Measurements from ENCODE around the gene CADPS2. TPM values are rescaled to one million over a fixed set of nuclear protein-coding genes. Genes with fewer than 3 reads are reported as not detected.

The CADPS2 gene
- total and polyA plus RNA-seq, 10 of the 15 experiments (the other 5 are each of a cell fraction or from before 2014, with no cell fraction given), result 0.05 to 7.5 (median 0.25) TPM

DNA sequence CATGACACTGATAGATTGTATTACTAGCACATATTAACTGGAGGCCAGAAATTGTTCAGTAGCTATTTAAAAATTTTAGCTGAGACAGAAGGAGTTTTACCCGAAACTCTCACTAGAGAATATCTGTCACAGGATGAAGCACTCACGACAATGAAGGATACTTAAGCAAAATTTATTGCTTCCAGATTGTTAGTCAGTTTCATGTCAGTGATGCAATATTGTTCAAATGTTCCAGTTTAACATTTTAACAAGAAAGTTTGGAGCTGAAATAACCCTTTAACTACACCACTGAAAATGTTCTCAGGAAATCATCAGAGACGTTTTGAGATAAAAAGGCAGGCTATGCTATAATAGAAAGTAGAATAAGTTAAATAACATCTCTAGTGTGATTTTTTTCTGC lies 15.0 kb upstream of the CADPS2 start (continued):
- TF ChIP-seq, protein P1, sequence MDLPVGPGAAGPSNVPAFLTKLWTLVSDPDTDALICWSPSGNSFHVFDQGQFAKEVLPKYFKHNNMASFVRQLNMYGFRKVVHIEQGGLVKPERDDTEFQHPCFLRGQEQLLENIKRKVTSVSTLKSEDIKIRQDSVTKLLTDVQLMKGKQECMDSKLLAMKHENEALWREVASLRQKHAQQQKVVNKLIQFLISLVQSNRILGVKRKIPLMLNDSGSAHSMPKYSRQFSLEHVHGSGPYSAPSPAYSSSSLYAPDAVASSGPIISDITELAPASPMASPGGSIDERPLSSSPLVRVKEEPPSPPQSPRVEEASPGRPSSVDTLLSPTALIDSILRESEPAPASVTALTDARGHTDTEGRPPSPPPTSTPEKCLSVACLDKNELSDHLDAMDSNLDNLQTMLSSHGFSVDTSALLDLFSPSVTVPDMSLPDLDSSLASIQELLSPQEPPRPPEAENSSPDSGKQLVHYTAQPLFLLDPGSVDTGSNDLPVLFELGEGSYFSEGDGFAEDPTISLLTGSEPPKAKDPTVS (IDR thresholded peaks at IDR 0.05; ENCODE audit: low read depth, low read length), result no peak
- TF ChIP-seq, protein P2, sequence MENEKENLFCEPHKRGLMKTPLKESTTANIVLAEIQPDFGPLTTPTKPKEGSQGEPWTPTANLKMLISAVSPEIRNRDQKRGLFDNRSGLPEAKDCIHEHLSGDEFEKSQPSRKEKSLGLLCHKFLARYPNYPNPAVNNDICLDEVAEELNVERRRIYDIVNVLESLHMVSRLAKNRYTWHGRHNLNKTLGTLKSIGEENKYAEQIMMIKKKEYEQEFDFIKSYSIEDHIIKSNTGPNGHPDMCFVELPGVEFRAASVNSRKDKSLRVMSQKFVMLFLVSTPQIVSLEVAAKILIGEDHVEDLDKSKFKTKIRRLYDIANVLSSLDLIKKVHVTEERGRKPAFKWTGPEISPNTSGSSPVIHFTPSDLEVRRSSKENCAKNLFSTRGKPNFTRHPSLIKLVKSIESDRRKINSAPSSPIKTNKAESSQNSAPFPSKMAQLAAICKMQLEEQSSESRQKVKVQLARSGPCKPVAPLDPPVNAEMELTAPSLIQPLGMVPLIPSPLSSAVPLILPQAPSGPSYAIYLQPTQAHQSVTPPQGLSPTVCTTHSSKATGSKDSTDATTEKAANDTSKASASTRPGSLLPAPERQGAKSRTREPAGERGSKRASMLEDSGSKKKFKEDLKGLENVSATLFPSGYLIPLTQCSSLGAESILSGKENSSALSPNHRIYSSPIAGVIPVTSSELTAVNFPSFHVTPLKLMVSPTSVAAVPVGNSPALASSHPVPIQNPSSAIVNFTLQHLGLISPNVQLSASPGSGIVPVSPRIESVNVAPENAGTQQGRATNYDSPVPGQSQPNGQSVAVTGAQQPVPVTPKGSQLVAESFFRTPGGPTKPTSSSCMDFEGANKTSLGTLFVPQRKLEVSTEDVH (IDR thresholded peaks at IDR 0.05; ENCODE audit: low read depth, partially characterized antibody), result no peak

DNA sequence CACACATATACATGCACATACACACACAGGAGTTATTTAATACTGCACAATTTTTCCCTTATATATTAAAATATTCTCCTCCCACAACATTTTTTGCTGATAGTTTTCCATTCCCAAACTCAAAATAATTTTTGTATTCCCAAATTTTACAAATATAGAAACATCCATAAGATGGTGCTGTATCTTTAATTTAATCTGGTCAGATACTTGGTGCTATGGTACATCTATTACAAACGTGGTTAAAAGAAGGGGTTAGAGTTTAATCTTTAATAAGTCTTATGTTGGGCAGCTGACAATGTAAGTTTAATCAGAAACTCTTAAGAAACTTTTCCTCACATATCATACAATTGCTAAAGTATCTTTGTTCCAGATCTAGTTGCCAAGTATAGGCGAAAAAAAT lies 10.2 kb upstream of the CADPS2 start:
- no peaks in the 10 kb centered on the region for H3K79me2 ChIP-seq (ENCODE audit: control insufficient read depth, insufficient read depth, low read length)
- H3K4me3 ChIP-seq, result no peak overlapping the region
- no peak overlapping the region for H2AFZ ChIP-seq (ENCODE audit: control insufficient read depth, low read depth, low read length)
- H3K9ac ChIP-seq (ENCODE audit: control insufficient read depth, insufficient read depth, low read length), result no peak overlapping the region
- SMC1A ChIA-PET (ENCODE audit: uncharacterized antibody, unreplicated experiment), result no interaction called here
- H3K4me1 ChIP-seq (ENCODE audit: control insufficient read depth, insufficient read depth, low read length), result no peaks in the 10 kb centered on the region
- in situ Hi-C loops (cut with MboI) (no loop called here), intact Hi-C loops (cut with micrococcal nuclease; ENCODE audit: unreplicated experiment) (no loop called here)
- no peaks in the 10 kb centered on the region for H3K27me3 ChIP-seq (replicated peaks in 1 of 2; ENCODE audit: control insufficient read depth in 2 of 2, insufficient read depth in 2 of 2, low read length in 1 of 2)
- FAIRE-seq (no peak), DNase-seq (ENCODE audit: low read depth, low spot score) (no peak), ATAC-seq (no peak)
- H4K20me1 ChIP-seq (ENCODE audit: control insufficient read depth, insufficient read depth), result no peaks in the 10 kb centered on the region
- H3K36me3 ChIP-seq (ENCODE audit: control insufficient read depth in 2 of 2, insufficient read depth in 2 of 2, low read length in 1 of 2), result no peaks in the 10 kb centered on the region
- RAD21 ChIA-PET (ENCODE audit: unreplicated experiment), result no interaction called here
- no peak overlapping the region for H3K4me2 ChIP-seq (ENCODE audit: control insufficient read depth, insufficient read depth)
- H3K9me3 ChIP-seq (replicated peaks; ENCODE audit: control insufficient read depth, insufficient read depth, low read length), result no peaks in the 10 kb centered on the region
- WGBS (ENCODE audit: insufficient coverage, insufficient replicate concordance, low lambda C conversion rate, missing lambda C conversion rate), result 19% methylated on average over 2 of the region's 2 CpGs
- BruUV-seq (replicated peaks), result no TSS peak
- no peak overlapping the region for H3K27ac ChIP-seq (ENCODE audit: control insufficient read depth, insufficient read depth)
- TF ChIP-seq CBX5 (IDR thresholded peaks at IDR 0.05; ENCODE audit: low read depth) (no peak), SREBF1 (IDR thresholded peaks at IDR 0.05; ENCODE audit: low read length) (no peak), NFYB (IDR thresholded peaks at IDR 0.05; ENCODE audit: insufficient read depth, low read depth, low read length) (no peak)
- CTCF ChIA-PET, result no interaction called here
- POLR2A ChIA-PET, result no interaction called here
